DND-41 (cell line): ENCODE results near the gene OR6C2.

ENCODE experiments used
- EZH2 ChIP-seq: IDR thresholded peaks from 3 replicates; pipeline ENCODE4 v1.6.1; 2012; ENCODE audit warnings: borderline replicate concordance, low read depth, mild to moderate bottlenecking, moderate library complexity, low read length, inconsistent platforms; ENCODE audit not compliant: severe bottlenecking
- TF ChIP-seq, protein P1 (sequence below): IDR thresholded peaks from 2 replicates; pipeline ENCODE4 v1.5.1; 2012; ENCODE audit warnings: borderline replicate concordance, low read length, moderate library complexity, mild to moderate bottlenecking; ENCODE audit not compliant: poor library complexity, severe bottlenecking; ENCODE audit errors: extremely low read depth

DNA sequence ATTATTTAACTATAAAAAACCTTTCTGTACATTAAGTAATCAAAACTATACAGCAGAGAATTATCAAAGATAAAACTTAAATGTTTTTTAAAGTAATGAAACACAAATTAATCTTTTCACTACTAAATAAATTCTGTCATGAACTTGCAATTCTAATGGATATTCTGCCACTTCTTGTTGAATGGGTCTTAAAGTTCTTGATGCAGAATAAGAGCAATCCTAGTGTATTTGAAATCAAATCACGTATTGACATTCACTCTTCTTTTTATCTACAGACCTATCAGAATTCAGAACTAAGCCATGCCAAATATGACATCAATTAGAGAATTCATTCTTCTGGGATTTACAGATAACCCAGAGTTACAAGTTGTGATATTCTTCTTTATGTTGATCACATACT is 43.6 kb upstream of the OR6C2 start, which contains the start of gene OR6C65:
- TF ChIP-seq, protein P1, sequence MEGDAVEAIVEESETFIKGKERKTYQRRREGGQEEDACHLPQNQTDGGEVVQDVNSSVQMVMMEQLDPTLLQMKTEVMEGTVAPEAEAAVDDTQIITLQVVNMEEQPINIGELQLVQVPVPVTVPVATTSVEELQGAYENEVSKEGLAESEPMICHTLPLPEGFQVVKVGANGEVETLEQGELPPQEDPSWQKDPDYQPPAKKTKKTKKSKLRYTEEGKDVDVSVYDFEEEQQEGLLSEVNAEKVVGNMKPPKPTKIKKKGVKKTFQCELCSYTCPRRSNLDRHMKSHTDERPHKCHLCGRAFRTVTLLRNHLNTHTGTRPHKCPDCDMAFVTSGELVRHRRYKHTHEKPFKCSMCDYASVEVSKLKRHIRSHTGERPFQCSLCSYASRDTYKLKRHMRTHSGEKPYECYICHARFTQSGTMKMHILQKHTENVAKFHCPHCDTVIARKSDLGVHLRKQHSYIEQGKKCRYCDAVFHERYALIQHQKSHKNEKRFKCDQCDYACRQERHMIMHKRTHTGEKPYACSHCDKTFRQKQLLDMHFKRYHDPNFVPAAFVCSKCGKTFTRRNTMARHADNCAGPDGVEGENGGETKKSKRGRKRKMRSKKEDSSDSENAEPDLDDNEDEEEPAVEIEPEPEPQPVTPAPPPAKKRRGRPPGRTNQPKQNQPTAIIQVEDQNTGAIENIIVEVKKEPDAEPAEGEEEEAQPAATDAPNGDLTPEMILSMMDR: no peak
- no peak for TF ChIP-seq EZH2
